HG03432 (cell line): ENCODE data around the gene NFKBIZ.
"Not testable (repeated sequence)": the region's sequence is repeated elsewhere in the genome, so short reads cannot be mapped to it uniquely, and the experiment has no call there.

Experiments
- ATAC-seq: cut with Tn5 transposase; IDR thresholded peaks from one replicate; pipeline ENCODE4 v1.9.1; 2021; ENCODE audit warnings: mild to moderate bottlenecking, moderate library complexity; ENCODE audit not compliant: unreplicated experiment

Gene NFKBIZ

GRCh38 chr3:101868534-101869464 is 19.5 kb downstream of the NFKBIZ start:
- no peak for ATAC-seq

- ATAC-seq: no peak
Measured at GRCh38 chr3:101870138-101870537, 20.8 kb downstream of the NFKBIZ start.

- no peak for ATAC-seq
Measured at GRCh38 chr3:101873619-101874018, 24.3 kb downstream of the NFKBIZ start.

GRCh38 chr3:101876142-101876541 is 26.8 kb downstream of the NFKBIZ start:
- ATAC-seq: no peak

- ATAC-seq: no peak
Measured at GRCh38 chr3:101878589-101878988, 29.3 kb downstream of the NFKBIZ start.

GRCh38 chr3:101879102-101879501 is 29.8 kb downstream of the NFKBIZ start:
- ATAC-seq: no peak

- ATAC-seq: no peak
Measured at GRCh38 chr3:101879623-101880284, 30.4 kb downstream of the NFKBIZ start.

GRCh38 chr3:101884776-101885175 is 35.5 kb downstream of the NFKBIZ start:
- no peak for ATAC-seq

- ATAC-seq: not testable (repeated sequence)
Measured at GRCh38 chr3:101885584-101885983, 36.3 kb downstream of the NFKBIZ start.

GRCh38 chr3:101886626-101887025 is 37.3 kb downstream of the NFKBIZ start:
- ATAC-seq: no peak

- no peak for ATAC-seq
Measured at GRCh38 chr3:101888653-101889052, 39.3 kb downstream of the NFKBIZ start.

- peak; percentile 78 for ATAC-seq
Measured at GRCh38 chr3:101890716-101891115, 41.4 kb downstream of the NFKBIZ start.

- ATAC-seq: no peak
Measured at GRCh38 chr3:101892648-101893047, 43.3 kb downstream of the NFKBIZ start.

GRCh38 chr3:101896083-101896757 is 46.9 kb downstream of the NFKBIZ start:
- ATAC-seq: no peak

GRCh38 chr3:101897013-101897412 is 47.7 kb downstream of the NFKBIZ start:
- ATAC-seq: no peak

- ATAC-seq: no peak
Measured at GRCh38 chr3:101898039-101898438, 48.7 kb downstream of the NFKBIZ start.

GRCh38 chr3:101898752-101899169 is 49.4 kb downstream of the NFKBIZ start:
- peak; percentile 91 for ATAC-seq

GRCh38 chr3:101900316-101900715 is 51.0 kb downstream of the NFKBIZ start:
- no peak for ATAC-seq

- no peak for ATAC-seq
Measured at GRCh38 chr3:101900736-101901135, 51.4 kb downstream of the NFKBIZ start.

- peak; percentile 69 for ATAC-seq
Measured at GRCh38 chr3:101902041-101902440, 52.7 kb downstream of the NFKBIZ start.

GRCh38 chr3:101903451-101903871 is 54.1 kb downstream of the NFKBIZ start:
- ATAC-seq: no peak
